GM18873 (cell line): Measurements from ENCODE around the gene KLF12.

Source experiments
- ATAC-seq: cut with Tn5 transposase; IDR thresholded peaks from one replicate; pipeline ENCODE4 v1.9.1; 2021; ENCODE audit warnings: mild to moderate bottlenecking, moderate library complexity, moderate number of reproducible peaks; ENCODE audit not compliant: unreplicated experiment, low FRiP score

Gene KLF12

DNA sequence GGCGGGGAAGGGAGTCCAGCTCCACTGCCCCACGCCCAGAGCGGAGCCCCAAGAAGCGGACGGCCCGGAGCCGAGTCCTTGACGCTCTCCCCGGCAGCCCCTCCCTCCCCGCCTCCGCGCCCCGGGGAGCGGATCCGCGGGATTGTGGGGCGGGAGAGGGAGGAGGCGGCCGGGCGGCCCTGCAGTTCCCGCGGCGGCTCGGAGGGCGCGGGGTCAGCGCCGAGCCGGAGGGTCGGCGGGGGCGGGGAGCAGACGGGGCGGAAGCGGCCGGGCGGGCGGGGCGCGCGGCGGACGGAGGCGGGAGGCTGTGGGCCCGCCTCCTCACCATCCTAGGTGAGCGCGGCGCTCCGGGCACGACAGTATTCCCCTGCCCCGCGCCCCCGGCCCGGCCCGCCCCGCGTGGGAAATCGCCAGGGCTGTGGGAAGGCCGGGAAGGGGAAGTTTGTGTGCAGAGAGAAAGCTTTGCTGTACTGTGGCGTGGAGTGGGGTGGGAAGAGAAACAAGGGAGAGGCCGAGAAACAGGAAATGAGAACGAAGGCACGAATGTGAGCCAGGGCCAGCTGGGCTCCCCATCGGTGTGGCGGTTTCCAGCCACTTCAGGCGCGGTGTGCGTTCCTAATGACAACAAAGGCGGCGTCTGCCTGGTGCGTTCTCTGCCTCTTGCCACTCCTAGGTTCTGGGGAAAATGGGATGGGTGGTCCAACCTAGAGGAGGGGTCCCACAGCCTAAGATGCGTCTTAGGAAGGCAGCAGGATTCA is 1.3 kb upstream of the KLF12 start:
- peak; percentile 32 for ATAC-seq

DNA sequence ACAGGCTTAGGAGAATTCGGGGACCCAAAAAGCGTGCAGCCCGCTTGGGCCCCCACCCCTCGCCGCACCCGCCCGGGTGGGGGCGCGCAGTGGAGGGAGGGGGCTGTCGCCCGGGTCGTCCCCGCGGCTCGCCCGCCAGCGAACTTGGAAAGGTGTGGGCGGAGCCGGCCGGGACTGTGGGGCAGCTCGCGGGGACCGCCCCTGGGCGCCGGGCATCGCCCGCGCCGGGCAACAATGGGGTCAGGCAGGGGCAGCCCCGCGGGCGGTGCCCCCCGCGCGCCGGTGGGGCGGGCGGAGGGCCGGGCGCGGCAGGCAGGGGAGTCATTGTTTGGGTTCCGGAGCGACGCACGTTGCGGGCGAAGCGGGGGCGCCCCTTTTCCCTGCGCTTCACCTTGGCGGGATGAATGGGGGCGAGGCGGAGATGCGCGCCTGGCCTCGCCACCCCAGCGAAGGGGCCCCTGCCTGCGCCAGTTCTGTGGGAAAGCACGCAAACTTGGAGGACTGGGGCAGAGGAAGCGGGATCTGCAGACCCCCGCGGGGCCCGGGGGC is 647 bp upstream of the KLF12 start:
- peak; percentile 14 for ATAC-seq

DNA sequence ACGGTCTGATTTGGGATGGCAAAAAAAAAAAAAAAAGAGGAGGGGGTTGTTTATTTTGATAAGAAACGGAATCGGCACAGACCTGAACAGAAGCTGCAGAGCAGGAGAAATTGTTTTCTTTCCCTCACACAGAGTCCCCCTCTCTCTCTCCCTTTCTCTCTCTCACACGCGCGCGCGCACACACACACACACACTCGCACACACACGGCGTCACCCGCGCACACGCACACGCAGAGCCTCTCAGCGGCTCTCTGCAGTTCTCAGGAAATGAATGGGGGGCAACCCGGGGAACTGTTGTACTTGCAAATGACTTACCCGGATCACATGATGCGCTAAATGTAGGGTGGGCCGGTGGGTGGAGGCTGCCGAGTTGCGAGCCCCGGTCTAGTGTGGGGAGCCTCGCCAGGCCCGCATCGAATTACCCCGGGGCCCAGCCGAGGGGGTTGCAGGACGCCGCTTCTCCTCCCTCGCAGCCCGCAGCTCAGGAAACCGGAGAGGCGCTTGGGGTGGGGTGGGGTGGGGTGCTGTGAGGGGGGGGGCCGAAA is 475 bp downstream of the KLF12 start:
- peak; percentile 46 for ATAC-seq

DNA sequence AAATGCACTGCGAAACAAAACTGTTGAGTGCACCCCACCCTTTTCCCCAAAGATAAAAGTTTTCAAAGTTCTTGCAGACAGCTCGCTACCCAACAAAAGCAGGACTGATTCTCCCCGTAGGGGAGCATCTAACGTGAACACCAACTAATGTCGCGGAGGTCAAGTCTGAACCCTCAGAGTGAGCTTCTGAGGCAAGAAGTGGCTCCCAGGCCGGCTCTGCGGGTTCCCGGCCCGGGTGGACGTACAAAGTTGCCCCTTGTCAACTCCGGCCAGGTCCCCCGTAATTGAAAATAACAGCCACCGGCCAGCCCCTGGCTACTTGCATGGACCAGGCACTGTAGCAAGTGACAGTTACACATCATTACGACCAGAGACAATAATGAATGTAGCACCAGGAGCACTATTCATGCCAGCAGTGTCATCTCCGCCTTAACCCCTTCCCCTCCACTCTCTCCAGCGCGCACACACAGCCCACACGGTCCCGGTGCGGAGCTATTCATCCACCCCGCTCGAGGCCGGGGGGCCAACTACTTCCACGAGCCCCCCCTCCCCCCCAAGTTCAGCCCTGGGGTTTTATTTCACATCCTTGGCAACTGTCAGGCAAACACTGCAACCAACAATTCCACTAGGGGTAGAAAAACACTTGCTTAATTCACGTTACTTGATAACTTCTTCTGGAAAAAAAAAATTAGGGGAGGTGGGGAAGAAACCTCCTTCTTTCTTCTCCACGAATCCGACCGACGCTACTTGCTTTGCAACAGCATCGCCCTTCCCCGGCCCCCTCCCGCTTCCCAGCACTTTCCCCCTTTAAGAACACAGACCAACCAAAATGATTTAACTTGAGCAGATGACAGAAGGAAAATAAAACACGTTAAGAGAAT is 1.2 kb downstream of the KLF12 start:
- ATAC-seq: no peak

DNA sequence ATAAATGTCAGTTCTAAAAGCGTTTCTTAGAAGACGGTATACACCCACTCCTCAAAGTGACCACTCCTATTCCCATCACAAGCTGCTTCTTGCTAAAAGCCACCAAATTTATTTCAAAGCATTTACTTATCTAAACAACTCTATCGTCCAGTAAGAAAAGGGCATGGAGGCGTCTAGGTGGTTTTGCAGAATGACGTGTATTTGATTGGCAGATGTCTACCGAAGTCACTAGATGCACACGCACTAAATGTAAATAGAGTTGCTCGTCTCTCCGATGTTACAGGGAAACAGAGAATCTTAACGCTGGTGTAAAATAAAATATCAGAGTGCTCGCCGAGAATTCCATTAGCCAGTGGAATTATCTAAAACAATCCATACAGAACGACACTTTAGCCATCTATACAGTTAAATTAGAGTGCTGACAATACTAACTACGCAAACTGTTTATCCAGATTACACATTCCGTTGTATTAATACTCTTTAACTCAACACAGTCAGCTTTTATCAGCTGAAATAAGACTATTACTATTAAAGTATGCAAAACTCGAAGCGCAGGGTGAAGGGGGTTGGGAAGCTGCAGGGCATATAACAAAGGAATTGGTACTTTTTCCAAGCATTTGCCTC is 1.9 kb downstream of the KLF12 start:
- ATAC-seq: no peak

DNA sequence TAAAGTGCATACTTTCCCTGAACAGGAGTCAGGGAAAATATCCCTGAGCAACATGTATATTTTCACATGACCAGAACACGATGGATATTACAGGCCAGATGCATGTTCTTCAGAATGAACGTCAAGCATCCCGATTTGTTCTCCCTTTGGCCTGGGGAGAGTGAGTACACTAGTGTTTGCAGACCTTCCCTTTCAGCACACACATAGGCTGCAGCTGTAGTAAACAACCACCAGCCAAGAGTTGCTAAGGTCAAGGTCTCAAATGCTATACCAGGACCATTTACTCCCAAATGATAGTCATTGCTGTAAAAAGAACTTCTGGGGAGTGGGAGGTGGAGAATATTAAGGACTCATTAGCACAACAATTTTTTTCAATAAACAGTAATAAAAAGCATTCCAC is 3.0 kb downstream of the KLF12 start:
- no peak for ATAC-seq

DNA sequence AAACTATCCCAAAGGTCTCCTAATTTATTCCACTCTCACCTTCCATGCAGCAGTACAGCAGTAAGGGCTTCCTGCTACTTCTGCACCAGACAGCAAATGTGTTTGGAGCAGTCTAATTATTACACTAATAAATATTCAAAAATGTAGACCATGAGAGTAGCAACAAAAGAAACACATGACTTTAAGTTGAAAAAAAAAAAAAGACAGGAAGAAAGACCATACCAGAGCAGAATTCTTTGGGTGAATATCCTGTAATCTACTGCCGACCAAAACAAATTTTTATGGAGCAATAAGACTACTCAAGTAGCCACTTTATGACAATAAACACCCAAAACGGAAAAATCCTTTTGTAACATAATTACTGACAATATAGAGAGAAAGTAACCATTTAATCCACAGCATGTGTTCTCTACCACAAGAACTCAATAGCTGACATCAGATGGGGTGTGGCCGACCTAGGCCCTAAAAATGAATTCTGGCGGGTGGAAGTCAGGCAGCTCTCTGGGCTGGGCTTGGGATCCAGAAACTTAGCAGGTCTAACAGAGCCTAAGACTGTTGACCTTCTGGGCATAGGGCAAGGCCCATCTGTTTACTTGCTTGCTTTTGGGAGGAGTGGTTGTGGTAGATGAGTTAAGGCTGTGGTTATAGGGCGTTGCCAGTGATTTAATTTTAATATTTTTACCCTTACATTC is 4.6 kb downstream of the KLF12 start:
- ATAC-seq: no peak

DNA sequence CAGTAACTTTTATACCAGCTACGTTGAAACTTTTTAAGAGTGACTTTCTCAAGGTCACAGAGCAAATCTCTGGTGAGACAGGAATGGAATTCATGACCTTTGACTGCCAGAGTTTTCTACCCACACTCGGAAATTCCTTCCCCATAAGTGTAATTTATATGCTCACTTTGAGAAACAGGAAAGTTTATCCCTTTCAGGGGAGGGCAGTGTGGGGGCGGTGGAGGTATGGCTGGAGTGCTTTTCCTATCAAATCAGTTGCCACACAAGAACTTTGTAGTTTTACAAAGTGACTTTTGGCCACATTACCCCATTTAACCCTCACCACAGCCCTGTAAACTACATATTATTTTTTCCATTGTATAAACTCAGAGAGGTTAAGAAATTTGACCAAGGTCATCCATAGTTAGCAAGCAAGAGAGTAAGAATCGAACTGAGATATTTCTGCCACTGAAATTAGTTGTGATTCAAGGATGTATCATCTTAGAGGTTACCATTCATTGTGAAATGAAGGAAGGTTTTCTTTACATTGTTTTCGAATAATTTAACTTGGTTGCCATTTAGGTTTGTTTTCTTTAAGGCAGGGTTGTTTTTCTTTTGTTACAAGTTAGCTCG is 5.9 kb downstream of the KLF12 start:
- no peak for ATAC-seq

DNA sequence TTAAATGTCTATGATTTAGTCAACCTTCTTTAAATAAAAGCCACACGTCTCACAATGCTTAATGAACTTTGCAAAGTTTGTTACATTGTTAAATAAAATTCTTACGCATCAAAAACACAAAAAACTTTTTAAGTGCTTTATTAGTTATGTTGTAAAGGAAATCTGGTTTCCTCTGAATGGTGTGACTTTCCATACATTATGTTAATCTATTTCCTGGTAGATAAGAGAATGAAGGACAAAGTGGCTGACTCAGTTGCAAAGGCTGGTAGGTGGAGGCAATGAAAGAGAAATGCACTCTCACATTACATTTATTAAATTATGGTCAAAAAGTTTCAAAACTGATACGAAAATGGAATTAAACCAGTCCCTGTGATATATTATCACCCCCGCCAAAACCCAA is 15.9 kb downstream of the KLF12 start:
- no peak for ATAC-seq

DNA sequence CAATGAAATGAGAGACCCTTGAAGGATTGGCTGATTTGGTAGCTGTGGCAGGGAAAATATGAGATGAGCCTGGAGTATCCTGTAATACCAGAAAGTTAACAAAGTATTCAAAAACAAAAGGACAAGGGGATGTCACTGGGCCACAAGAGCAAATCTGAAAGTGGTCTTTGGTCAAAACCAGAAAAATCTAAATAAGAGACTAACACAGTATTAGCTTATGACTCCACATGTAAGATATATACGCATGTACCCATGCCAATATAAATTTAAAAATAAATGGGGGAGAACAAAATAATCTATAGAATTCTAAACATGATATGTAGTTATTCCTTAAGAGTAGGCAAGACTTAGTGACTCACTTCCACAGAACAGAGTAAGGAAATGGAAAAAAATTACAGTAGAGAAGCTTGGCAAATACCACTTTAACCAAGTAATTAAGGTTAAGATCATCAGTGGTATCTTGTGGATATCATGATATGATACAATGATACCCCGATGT is 16.9 kb downstream of the KLF12 start:
- ATAC-seq: no peak

DNA sequence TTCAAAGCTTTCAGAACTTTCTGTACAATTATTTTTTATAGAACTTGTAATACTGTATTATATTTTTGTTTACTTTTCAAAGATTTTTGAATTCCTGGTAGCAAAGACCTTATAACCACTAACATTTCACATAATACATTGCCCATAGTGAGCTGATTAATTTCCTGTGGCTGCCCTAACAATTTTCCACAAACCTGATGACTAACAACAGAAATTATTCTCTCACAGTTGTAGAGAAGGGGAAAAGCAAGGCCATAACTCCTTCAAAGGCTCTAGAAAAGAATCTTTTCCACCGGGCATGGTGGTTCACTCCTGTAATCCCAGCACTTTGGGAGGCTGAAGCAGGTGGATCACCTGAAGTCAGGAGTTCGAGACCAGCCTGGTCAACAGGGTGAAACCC is 19.1 kb downstream of the KLF12 start:
- no peak for ATAC-seq

DNA sequence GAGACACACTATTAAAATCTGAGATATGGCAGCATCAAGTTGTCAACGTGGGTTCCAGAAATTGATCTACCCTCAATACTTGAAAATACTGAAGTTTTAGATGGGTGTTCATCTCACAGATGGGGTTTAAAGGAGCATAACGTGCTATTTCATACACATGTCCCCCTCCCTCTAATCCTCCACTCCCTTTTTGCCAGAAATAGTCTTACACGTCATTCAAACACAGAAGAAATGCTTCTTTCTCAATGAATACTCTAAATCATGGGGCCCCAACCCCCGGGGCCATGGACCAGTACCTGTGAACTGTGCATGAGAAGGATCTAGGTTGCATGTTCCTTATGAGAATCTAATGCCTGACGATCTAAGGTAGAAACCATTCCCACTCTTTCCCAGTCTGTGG is 19.6 kb downstream of the KLF12 start:
- no peak for ATAC-seq

DNA sequence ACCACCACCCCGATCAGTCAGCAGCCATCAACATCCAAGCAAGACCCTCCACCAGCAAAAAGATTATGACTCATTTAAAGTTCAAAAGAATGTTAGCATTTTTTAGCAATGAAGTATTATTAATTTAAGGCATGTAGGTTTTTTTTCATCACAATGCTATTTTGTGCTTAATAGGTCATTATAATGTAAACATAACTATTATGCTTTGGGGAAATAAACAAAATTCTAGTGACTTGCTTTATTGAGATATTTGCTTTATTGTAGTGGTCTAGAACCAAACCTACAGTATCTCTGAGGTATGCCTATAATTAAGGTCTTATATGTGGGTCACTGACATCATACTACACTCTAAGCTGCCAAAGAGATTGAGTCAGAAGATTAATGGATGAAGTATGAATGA is 20.0 kb downstream of the KLF12 start:
- ATAC-seq: no peak

DNA sequence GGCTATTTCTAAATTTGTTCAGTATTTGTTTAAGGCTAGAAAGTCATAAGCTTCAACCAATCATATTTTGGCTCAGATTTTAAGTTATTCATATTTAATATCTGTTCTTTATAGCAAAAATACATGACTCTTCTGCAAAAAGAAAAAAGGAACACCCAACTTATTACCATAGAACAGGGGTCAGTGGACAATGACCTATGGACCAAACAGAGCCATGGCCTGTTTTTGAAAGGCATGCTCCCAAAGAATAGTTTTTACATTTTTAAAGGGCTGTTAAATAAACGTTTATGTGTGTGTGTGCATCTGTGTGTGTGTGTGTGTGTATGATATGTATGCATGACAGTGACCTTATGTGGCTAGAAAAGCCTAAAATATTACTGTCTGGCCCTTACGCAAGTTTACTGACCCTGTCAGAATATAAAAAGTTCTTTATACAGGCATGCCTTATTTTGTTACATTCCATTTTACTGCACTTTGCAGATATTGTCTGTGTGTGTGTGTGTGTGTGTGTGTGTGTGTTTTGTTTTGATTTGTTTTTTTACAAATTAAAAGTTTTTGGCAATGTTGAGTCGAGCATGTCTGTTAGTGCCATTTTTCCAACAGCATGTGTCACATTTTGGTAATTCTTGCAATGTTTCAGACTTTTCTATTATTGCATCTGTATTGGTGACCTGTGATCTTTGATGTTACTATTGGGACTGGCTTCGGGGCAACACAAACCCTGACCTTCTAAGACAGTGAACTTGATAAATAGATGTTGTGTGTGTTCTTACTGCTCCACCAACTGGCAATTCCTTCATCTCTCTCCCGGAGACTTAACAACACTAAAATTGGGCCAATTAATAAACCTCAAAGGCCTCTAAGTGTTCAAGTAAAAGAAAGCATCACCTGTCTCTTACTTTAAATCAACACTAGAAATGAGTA is 22.0 kb downstream of the KLF12 start:
- no peak for ATAC-seq

DNA sequence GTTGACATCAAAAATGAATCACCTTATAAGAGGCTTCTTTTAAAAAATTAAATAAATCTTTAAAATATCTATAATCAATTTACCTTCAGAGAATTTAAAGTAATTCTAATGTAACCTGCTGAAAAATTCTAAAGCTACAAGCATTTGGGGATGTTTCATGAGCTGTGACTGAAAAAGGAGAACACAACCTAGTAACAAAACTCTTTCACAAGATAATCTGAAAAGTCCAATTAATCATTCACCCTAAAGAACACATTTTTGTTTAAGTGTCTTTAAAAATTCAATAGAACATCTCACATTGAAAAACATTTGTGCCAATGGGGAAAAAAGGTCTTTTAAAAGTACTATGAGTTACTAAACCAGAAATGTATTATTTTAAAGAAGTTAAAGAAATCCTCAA is 22.8 kb downstream of the KLF12 start:
- ATAC-seq: no peak

DNA sequence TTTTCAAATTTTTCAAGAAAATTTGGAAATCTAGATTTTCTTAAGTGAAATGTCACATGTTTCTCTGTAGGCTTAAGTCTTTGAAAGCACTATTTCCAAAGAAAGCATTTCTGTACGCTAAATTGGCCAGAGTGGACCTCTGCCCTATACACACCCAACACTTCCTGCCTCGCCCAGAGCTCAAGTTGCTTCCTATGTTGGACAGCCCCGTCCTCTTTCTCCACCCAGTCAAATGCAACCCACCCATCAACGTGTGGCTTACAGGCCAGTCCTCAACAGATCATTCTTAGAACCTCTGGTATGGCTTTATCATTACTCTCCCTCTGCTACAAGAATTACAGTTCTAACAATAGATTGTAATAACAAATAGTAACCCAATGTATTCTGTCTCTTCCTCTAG is 24.2 kb downstream of the KLF12 start:
- no peak for ATAC-seq

DNA sequence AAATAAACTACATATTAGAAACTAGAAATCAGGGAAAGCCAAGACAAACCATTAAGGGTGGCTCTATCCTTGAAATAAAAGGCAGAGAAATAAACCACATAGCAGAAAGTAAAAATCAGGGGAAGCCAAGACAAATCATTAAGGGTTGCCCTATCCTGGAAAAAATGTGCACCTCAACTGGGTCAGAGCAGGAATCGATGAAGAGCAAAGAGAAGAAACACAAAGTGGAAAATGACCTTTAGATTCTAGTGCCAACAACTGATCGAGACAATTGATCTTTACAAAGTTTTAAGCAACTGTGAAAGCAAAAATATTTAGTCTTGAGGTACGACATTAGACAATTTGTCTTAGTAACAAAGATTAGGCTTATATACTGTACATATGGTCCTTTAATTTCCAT is 26.6 kb downstream of the KLF12 start:
- no peak for ATAC-seq

DNA sequence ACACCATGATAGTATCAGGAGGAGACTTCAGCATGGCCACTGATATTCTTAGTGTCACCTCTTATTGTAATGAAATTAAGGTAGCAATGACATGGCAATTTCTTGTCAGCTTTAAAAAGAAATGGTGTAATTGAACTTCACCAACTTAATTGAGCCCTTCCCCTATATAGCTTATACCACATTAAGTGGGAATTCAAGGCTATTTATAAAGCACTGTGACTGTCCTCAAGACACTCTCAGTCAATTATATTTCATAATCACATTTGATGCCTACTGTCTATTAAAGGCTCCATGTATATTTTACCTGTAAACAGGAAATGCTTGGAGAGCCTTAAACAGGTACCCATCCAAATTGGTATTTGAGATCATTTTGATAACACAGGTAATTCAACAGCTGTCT is 28.3 kb downstream of the KLF12 start:
- ATAC-seq: no peak
